SK-N-SH (cell line): ENCODE results near the gene BCAS3. TPM values are rescaled to one million over a fixed set of nuclear protein-coding genes. Genes with fewer than 3 reads are reported as not detected.

Experiments used
- CTCF ChIA-PET: fragments of 300-600, 350-600 bp; formaldehyde crosslinking; extraction: SDS; loops from one replicate; lab custom pipeline; 2021; lab: Yijun Ruan, JAX
- POLR2A ChIA-PET: fragments of 350-600 bp; sonication (Branson Sonifier 250); formaldehyde crosslinking; extraction: SDS; loops from one replicate; lab custom pipeline; 2020; ENCODE audit warnings: antibody characterized with exemption, inconsistent platforms; lab: Yijun Ruan, JAX
- DNase-seq: peaks from one replicate; pipeline ENCODE4 v3.0.0; 2012
- H2AFZ ChIP-seq: fragments of 200-600 bp; sonication (generic); 2 replicates; pipeline ENCODE4 v1.8.1; 2016; ENCODE audit warnings: antibody characterized with exemption, mild to moderate bottlenecking, low read depth
- H3F3A ChIP-seq: fragments of 200-600 bp; sonication (generic); replicated peaks from 2 replicates; pipeline ENCODE3; 2016; ENCODE audit warnings: antibody characterized with exemption, mild to moderate bottlenecking; ENCODE audit not compliant: insufficient read depth
- H3K27ac ChIP-seq, 2 experiments: fragments of 200-500 bp in 1 of 2; fragments of 200-600 bp in 1 of 2; sonication (Bioruptor generic) in 1 of 2; sonication (generic), shearing (Covaris generic) in 1 of 2; 2 replicates each; pipeline versions ENCODE4 v1.5.1 to v1.6.1; 2014 to 2016; ENCODE audit warnings: low read depth in 2 of 2, inconsistent platforms in 1 of 2, low read length in 1 of 2, mild to moderate bottlenecking in 1 of 2, mixed read lengths in 1 of 2
- H3K27me3 ChIP-seq: fragments of 200-600 bp; sonication (generic), shearing (Covaris generic); 2 replicates; pipeline ENCODE4 v1.6.1; 2016; ENCODE audit warnings: mixed run types; ENCODE audit not compliant: insufficient read depth
- H3K36me3 ChIP-seq, 2 experiments: fragments of 200-500 bp in 1 of 2; fragments of 200-600 bp in 1 of 2; sonication (Bioruptor generic) in 1 of 2; sonication (generic) in 1 of 2; replicated peaks in 1 of 2; 2 replicates each; pipeline versions ENCODE3 to v1.5.1; 2014 to 2016; ENCODE audit warnings: low read length in 1 of 2, mild to moderate bottlenecking in 1 of 2; ENCODE audit not compliant: insufficient read depth in 2 of 2, control insufficient read depth in 1 of 2
- H3K4me1 ChIP-seq, 2 experiments: fragments of 200-500 bp in 1 of 2; fragments of 200-600 bp in 1 of 2; sonication (Bioruptor generic) in 1 of 2; sonication (generic), shearing (Covaris generic) in 1 of 2; 2 replicates each; pipeline versions ENCODE4 v1.5.1 to v1.6.1; 2014 to 2016; ENCODE audit warnings: low read depth in 1 of 2, low read length in 1 of 2, mixed run types in 1 of 2; ENCODE audit not compliant: insufficient read depth in 2 of 2, control insufficient read depth in 1 of 2
- H3K4me2 ChIP-seq: fragments of 200-600 bp; sonication (generic), shearing (Covaris generic); 2 replicates; pipeline ENCODE4 v1.6.1; 2017; ENCODE audit warnings: mixed run types
- H3K4me3 ChIP-seq, 2 experiments: fragments of 200-500 bp in 1 of 2; fragments of 200-600 bp in 1 of 2; sonication (Bioruptor generic) in 1 of 2; sonication (generic), shearing (Covaris generic) in 1 of 2; 2 replicates each; pipeline versions ENCODE4 v1.5.1 to v1.8.1; 2014 to 2016; ENCODE audit warnings: low read depth in 2 of 2, inconsistent platforms in 1 of 2, low read length in 1 of 2, mild to moderate bottlenecking in 1 of 2, mixed read lengths in 1 of 2, moderate library complexity in 1 of 2
- H3K79me2 ChIP-seq: fragments of 200-600 bp; sonication (generic); 2 replicates; pipeline ENCODE4 v1.8.1; 2017; ENCODE audit warnings: mild to moderate bottlenecking; ENCODE audit not compliant: insufficient read depth
- H3K9ac ChIP-seq: fragments of 200-600 bp; sonication (generic); 2 replicates; pipeline ENCODE4 v1.6.1; 2017; ENCODE audit warnings: mixed run types
- H3K9me2 ChIP-seq: fragments of 200-600 bp; sonication (generic); 2 replicates; pipeline ENCODE4 v1.6.1; 2017; ENCODE audit warnings: mixed run types
- H3K9me3 ChIP-seq: fragments of 200-600 bp; sonication (generic); 2 replicates; pipeline ENCODE4 v1.6.1; 2017; ENCODE audit warnings: mixed run types, mild to moderate bottlenecking, moderate library complexity
- H4K20me1 ChIP-seq: fragments of 200-600 bp; sonication (generic); 2 replicates; pipeline ENCODE4 v1.6.1; 2017; ENCODE audit warnings: mild to moderate bottlenecking, mixed run types; ENCODE audit not compliant: insufficient read depth
- EP300 ChIP-seq, 2 experiments: IDR thresholded peaks; 2 replicates each; pipeline versions ENCODE4 v1.4.0 to v1.6.1; 2012; ENCODE audit warnings: borderline replicate concordance in 1 of 2, low read depth in 1 of 2, low read length in 1 of 2
- MAX ChIP-seq: IDR thresholded peaks from 2 replicates; pipeline ENCODE4 v1.4.0; 2012; ENCODE audit warnings: low read depth
- POLR2AphosphoS5 ChIP-seq: IDR thresholded peaks from 2 replicates; pipeline ENCODE4 v1.6.1; 2012; ENCODE audit warnings: low read depth, low read length
- RAD21 ChIP-seq: IDR thresholded peaks from 2 replicates; pipeline ENCODE4 v1.6.1; 2012; ENCODE audit warnings: mild to moderate bottlenecking, low read length
- REST ChIP-seq: IDR thresholded peaks from 2 replicates; pipeline ENCODE4 v1.6.1; 2012; ENCODE audit warnings: mild to moderate bottlenecking, low read depth, low read length, moderate library complexity
- RFX5 ChIP-seq: IDR thresholded peaks from 2 replicates; pipeline ENCODE4 v1.6.1; 2012; ENCODE audit warnings: mild to moderate bottlenecking, improper control_type of control experiment, low read length
- SMC3 ChIP-seq: IDR thresholded peaks from 2 replicates; pipeline ENCODE4 v1.6.1; 2012; ENCODE audit warnings: low read depth, low read length, improper control_type of control experiment
- USF1 ChIP-seq: IDR thresholded peaks from 2 replicates; pipeline ENCODE4 v1.4.0; 2012; ENCODE audit warnings: low read depth, borderline replicate concordance
- WGBS: methylation state at CpG from one replicate; pipeline ENCODE4 v1.1.6; 2017; ENCODE audit warnings: low lambda C conversion rate; 5-methylcytosine and 5-hydroxymethylcytosine counted together
- polyA plus RNA-seq, 3 experiments: library from polyadenylated mRNA; depleted of rRNA; stranded (reverse); fragments of >200 nt; gene quantifications; 2 replicates each; pipeline ENCODE4 v1.2.3, GENCODE V29; 2012
- TF ChIP-seq, protein P1 (sequence below): fragments of 200-600 bp; sonication (generic); IDR thresholded peaks from 2 replicates; pipeline ENCODE4 v1.6.1; 2017; ENCODE audit warnings: antibody characterized with exemption, mild to moderate bottlenecking, moderate library complexity

Gene BCAS3
- polyA plus RNA-seq, 1 of the 3 experiments (the other 2 are of a cell fraction) = 5.9 TPM

- H3K36me3 ChIP-seq = no peaks in the 10 kb centered on the region
- H2AFZ ChIP-seq = peak overlapping the region; percentile 87
- ChIA-PET POLR2A (interaction anchor here (0.7 to 1.1 kb wide), 3 partner anchors 424 to 691 kb away, joined by 3 to 4 read pairs (median 3); no protein-coding TSS in a partner anchor), CTCF (interaction anchor here (0.6 to 2.0 kb wide), 87 partner anchors 8 to 1908 kb away, joined by 3 to 59 read pairs (median 4); partner anchors contain the start of genes PPM1D and TBX2)
- TF ChIP-seq POLR2AphosphoS5 (no peak), MAX (0 out of 2 replicates have a peak, but pooled peaks have one; percentile 4), SMC3 (peak; percentile 77), RAD21 (peak; percentile 98), RFX5 (no peak)
- TF ChIP-seq, protein P1, sequence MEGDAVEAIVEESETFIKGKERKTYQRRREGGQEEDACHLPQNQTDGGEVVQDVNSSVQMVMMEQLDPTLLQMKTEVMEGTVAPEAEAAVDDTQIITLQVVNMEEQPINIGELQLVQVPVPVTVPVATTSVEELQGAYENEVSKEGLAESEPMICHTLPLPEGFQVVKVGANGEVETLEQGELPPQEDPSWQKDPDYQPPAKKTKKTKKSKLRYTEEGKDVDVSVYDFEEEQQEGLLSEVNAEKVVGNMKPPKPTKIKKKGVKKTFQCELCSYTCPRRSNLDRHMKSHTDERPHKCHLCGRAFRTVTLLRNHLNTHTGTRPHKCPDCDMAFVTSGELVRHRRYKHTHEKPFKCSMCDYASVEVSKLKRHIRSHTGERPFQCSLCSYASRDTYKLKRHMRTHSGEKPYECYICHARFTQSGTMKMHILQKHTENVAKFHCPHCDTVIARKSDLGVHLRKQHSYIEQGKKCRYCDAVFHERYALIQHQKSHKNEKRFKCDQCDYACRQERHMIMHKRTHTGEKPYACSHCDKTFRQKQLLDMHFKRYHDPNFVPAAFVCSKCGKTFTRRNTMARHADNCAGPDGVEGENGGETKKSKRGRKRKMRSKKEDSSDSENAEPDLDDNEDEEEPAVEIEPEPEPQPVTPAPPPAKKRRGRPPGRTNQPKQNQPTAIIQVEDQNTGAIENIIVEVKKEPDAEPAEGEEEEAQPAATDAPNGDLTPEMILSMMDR = peak; percentile 100
- peaks cover 0 to 5% of the 10 kb centered on the region in 2 experiments; a peak in 2 of 4 replicates for H3K4me1 ChIP-seq
- H3K4me2 ChIP-seq = peak overlapping the region; percentile 52
- H3K4me3 ChIP-seq = peak overlapping the region in 1 of 2 experiments; percentile 25; a peak in 2 of 4 replicates
- peak overlapping the region; percentile 8 to 51; a peak in 2 of 4 replicates for H3K27ac ChIP-seq
- H3K79me2 ChIP-seq = no peaks in the 10 kb centered on the region
- H4K20me1 ChIP-seq = no peaks in the 10 kb centered on the region
- H3K9me3 ChIP-seq = no peaks in the 10 kb centered on the region
- no peaks in the 10 kb centered on the region for H3K9me2 ChIP-seq
- peaks cover 10% of the 10 kb centered on the region for H3F3A ChIP-seq
- no peaks in the 10 kb centered on the region for H3K27me3 ChIP-seq
- 37% methylated on average over 5 of the region's 5 CpGs for WGBS
- 0 out of 2 replicates have a peak overlapping the region, but pooled peaks have one; percentile 12 for H3K9ac ChIP-seq
- peak; percentile 66 for DNase-seq
Observed at GRCh38 chr17:60720763-60721531, 43.3 kb downstream of the BCAS3 start.

DNA sequence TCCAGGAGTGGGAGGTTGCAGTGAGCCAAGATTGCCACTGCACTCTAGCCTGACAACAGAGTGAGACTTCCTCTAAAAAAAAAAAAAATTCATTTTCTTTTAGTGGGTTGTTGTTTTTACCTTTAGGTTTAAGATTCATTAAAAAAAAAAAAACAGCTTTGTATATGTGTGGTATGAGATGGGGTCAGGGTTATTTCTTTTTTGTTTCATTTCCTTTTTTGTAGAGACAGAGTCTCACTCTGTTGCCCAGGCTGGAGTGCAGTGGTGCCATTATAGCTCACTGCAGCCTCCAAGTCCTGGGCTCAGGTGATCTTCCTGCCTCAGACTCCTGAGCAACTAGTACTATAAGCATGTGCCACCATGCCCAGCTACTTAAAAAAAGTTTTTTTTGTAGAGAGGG, 47.0 kb downstream of the BCAS3 start:
- Histone ChIP-seq H3K4me3 (no peak overlapping the region), H3K79me2 (no peaks in the 10 kb centered on the region), H3K9ac (no peak overlapping the region), H3K27ac (no peak overlapping the region), H3K9me3 (no peaks in the 10 kb centered on the region), H4K20me1 (no peaks in the 10 kb centered on the region), H2AFZ (no peak overlapping the region), H3K36me3 (no peaks in the 10 kb centered on the region), H3K4me2 (no peak overlapping the region), H3F3A (peaks cover 6% of the 10 kb centered on the region), H3K9me2 (no peaks in the 10 kb centered on the region), H3K4me1 (peaks cover 0 to 5% of the 10 kb centered on the region in 2 experiments; a peak in 2 of 4 replicates), H3K27me3 (no peaks in the 10 kb centered on the region)
- POLR2A ChIA-PET = no interaction called here
- DNase-seq = no peak
- CTCF ChIA-PET = interaction anchor here (0.8 to 2.0 kb wide), 2 partner anchors 10 to 11 kb away, joined by 3 to 7 read pairs; no protein-coding TSS in a partner anchor
- TF ChIP-seq RFX5 = no peak
- TF ChIP-seq EP300 (IDR thresholded peaks at IDR 0.05; ENCODE audit: borderline replicate concordance in 1 of 2, low read depth in 1 of 2, low read length in 1 of 2) = no peak
- no peak for TF ChIP-seq USF1
- TF ChIP-seq REST = no peak
